Measurements from ENCODE around the gene KAT6B.

KAT6B gene

DNA sequence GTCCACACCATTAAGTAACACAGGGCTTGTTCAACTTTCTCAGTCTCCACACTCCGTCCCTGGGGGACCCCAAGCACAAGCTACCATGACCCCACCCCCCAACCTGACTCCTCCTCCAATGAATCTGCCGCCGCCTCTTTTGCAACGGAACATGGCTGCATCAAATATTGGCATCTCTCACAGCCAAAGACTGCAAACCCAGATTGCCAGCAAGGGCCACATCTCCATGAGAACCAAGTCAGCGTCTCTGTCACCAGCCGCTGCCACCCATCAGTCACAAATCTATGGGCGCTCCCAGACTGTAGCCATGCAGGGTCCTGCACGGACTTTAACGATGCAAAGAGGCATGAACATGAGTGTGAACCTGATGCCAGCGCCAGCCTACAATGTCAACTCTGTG lies 204.0 kb downstream of the KAT6B start:
- no peak for DNase-seq
- in situ Hi-C loops (cut with HindIII; ENCODE audit: low pct_ligation_motif_present, low pct_unique_long_range_greater_than_20kb, low sequenced_read_pairs) = no loop called here

DNA sequence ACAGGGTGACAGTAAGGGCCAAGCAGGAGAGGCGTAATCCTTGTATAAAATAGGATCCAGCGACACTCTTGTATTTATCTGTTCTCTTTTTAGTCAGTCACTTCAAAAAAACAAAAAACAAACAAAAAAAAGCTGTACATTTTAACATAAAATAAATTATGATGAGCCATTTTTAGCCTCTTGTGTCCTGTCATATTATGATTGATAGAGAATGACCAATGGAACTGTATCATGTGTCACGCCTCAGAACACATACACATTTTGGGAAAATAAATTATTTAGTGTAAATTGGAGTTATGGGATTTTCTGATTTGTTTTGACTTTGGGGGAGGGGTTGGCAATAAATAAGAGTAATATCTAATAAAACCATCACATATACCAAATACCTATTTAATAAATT lies 205.7 kb downstream of the KAT6B start:
- no peak for DNase-seq
- in situ Hi-C loops (cut with HindIII; ENCODE audit: low pct_ligation_motif_present, low pct_unique_long_range_greater_than_20kb, low sequenced_read_pairs) = no loop called here

DNA sequence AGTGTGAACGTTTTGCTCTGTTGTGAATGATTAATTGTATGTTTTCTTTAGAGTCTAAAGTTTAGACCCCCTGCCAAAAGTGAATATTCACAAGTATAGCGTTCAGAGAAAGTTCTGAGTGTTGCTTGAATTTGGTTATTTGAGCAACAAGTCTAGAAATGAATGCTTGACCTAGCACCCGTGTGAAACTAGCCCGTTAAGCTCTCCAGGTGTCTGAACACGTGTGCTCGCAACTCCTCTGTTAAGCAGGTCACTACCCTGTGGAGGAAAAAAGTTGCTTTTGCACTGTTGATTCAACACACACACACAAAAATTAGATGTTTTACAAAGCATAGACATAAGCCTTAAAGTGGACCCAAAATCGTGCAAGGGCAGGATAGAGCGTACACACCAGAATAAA lies 206.4 kb downstream of the KAT6B start:
- in situ Hi-C loops (cut with HindIII; ENCODE audit: low pct_ligation_motif_present, low pct_unique_long_range_greater_than_20kb, low sequenced_read_pairs) = no loop called here
- DNase-seq = no peak

DNA sequence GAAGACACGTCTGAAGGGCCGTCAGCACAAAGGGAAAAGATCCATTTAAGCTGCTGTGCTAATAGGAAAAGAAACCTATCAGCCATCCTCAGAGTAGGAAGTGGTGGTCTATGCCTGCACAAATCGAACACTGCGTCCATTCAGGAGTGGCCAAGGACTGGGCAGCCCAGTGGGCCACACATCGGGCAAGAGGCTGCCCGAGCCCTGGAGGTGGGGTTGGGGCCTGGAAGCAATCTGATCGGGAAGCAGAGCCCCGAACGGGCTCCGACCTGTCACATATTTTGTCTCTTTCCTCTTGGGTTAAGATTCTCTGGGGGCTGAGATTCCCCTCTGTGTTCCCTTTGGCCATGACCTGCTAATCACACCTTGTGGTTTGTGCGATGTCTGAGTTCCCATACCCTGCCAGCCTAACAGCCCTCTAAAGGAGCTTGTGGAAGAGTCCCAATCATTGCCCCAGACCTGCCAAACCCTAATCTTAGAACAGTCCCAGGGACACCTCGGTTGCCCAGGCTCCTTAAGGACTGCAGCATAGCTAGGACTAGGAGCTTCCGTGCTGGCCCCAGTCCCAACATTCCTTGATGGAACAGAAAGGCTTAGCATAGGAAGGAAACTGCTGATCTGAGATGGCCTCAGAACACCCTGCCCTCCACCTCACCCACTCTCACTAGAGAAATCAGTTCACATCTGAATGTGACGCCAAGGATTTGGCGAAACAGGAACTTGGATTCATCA lies 207.2 kb downstream of the KAT6B start:
- in situ Hi-C loops (cut with HindIII; ENCODE audit: low pct_ligation_motif_present, low pct_unique_long_range_greater_than_20kb, low sequenced_read_pairs) = no loop called here
- DNase-seq = no peak

DNA sequence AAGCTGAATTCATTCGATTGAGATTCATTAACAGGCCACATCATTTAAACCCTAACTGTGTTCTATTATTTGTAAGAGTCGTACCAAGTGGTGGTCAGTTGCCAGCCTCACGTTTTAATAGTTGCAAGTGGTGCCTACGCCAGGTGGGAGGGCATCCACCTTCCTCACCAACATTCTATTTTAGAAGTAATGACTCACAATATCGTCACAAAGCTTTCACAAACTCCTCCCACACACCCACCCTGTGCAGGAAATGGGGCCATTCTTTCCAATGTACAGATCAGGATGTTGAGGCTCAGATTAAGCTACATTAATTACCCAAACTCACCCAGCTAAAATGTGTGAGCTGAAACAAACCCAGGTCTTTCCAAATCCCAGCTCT lies 207.7 kb downstream of the KAT6B start:
- in situ Hi-C loops (cut with HindIII; ENCODE audit: low pct_ligation_motif_present, low pct_unique_long_range_greater_than_20kb, low sequenced_read_pairs) = no loop called here
- DNase-seq = no peak

DNA sequence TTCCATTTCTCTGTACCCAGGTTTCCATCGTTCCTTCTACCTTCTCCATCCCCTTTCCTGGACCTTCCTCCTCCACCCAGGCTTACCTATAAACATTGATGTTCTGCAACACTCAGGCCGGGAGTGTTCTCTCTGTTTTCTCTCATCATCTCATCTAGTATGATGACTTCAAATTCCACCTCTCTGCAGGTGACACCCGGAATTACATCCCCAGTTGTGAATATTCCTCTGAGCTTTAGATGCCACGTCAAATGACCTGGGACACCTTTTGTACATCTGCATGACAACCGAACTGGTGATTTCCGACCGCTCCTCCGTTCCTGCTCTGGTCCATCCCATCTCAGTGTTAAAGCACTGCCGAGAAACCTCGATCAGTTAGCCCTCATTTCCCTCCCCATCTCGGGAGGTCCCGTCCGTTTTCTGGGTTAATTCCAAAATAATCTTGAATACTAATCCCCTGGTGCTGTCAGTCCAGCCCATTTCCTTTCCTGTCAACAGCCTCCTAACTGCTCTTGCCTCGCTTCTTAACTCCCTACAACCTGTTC lies 208.4 kb downstream of the KAT6B start:
- no peak for DNase-seq
- in situ Hi-C loops (cut with HindIII; ENCODE audit: low pct_ligation_motif_present, low pct_unique_long_range_greater_than_20kb, low sequenced_read_pairs) = no loop called here

DNA sequence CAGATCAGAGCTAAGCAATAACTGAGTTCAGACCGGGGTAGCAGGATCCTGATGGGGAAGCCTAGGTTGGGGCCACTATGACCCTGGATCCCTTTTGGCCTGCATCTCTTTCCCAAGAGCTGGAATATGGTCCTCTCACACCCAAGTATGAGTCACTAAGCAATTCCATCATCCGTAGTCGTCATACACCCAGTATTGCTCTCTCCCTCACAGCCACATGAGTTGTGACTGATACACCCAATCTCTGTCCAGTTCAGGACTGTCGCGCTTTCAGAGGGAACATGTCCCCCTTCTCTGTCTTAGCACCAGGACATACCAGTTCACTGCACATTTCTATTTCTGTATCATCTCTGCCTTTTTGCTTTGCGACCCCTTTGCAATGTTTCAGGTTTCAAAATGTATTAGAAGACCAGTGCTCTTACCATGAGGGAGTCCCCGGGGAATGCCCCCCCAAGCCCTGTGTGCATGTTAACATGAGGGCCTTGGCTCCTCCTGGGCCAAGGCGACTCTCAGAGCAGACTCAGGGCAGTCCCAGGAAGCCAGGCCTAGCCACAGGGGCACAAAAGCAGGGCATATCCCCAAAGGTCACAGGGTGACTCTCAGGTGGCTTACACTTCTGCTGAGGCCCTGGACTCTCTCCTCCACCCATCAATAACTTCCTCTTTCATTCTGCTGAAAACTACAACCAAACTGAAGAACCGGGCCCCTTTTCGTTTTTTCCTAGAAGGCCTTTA lies 209.7 kb downstream of the KAT6B start:
- DNase-seq = no peak
- in situ Hi-C loops (cut with HindIII; ENCODE audit: low pct_ligation_motif_present, low pct_unique_long_range_greater_than_20kb, low sequenced_read_pairs) = no loop called here

DNA sequence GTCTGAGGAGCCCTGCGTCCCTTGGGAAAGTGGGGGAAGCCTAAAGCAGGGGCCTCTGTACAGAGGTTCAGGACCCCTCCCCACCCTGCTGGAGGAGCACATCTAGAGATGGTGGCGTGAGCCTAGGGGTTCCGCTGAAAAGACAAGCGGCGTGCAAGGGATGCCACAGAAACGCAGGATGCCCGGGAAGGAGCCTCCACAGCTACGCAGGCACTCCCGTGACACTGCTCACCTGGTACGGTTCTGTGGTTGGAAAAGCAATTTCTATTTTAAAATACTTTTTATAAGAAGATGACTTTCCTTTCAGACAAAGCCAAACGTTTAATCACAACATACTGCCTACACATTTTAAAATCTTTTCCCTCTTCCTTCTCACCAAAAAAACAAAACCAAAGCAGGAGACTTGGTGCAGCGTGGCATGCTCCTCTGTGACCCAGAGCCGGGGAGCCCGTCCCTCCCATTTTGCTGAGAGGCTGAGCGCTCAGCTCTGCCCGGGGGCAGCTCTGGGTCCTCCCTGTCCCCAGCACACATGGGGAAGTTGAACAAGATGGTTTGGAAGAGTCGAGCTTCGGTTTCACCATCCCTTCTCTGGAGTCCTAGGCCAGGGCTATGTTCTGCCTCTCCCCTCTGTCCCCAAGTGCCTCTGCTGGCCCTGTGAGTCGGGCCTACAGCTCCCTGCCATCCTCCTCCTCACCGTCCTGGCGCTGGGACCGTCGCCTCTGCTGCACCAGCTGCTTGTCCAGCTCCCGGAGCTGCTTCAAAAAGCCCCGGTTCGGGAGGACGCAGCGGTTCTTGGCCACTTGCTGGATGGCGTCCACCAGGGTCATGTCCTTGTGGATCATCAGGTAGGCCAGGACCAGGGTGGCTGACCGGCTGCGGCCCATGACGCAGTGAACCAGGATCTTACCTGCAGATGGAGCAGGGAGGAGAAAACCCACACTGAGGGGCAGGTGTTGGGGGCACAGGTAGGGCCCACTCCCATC lies 211.1 kb downstream of the KAT6B start:
- no peak for DNase-seq
- in situ Hi-C loops (cut with HindIII; ENCODE audit: low pct_ligation_motif_present, low pct_unique_long_range_greater_than_20kb, low sequenced_read_pairs) = no loop called here

DNA sequence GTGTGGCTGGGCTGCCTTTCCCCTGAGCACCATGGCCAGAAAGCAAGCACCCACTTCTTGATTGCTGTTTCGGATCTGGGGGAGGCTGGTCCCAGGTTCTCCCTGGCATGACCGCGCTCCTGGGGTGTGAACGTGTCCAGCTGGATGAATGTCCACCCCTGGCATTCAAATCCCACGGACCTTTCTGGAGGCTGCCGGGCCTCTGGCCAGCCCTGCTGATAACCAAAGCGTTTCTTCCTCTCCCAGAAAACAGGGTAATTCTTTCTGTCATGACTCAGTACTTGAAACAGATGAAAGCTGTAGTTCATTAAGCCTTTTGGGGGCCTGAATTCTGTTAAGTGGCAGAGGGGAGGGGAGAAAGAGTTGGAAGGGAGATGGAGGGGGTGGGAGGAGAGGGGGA lies 211.9 kb downstream of the KAT6B start:
- in situ Hi-C loops (cut with HindIII; ENCODE audit: low pct_ligation_motif_present, low pct_unique_long_range_greater_than_20kb, low sequenced_read_pairs) = no loop called here
- no peak for DNase-seq

DNA sequence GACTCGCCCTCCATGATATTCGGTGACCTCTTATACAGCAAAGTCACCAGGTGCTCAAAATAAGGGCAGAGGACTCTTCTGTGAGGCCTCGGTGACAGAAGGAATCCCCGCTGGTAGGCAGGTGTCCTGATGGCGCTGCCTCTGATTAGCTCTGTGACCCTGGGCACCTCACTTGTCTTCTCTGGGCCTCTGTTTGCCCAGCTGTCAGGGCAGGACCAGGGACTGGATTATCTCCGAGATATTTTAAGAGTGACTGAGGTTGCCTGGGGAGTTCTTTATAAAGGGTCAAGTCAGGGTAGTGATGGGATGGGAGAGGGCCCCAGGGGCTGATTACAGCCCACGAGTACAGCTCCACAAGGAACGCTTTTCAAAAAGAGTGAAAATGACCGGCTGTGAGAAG lies 214.2 kb downstream of the KAT6B start:
- in situ Hi-C loops (cut with HindIII; ENCODE audit: low pct_ligation_motif_present, low pct_unique_long_range_greater_than_20kb, low sequenced_read_pairs) = no loop called here
- no peak for DNase-seq

DNA sequence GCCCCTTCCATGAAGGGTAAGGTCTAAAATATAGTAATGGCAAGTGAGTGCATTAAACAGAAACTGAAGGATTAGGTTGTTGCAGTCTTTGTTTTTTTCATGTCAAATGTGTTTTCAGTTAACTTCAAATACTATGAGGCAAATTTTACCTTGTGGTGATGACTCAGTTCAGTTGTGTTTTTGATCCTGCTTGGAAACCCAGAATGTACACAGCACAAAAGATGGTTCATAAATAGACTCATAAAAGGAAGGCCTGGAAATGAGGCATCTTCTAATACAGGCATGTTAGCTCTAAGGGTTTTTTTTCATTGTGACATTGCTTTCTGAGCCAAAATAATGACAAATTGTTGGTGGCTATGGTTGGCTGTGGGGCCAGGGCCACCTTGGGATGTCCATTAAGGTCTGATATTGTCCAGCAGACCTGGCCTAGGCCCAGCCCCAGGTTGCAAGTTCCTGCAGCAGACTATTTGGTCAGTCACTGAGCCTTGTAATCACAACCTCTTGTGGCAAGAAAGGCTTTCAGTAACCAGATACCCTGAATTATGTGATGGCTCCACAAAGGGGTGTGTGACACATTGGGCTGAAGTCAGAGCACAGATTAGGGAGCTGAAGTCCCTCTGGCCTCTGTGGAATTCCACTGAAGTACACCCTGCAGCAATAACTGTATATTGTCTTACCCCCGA lies 216.0 kb downstream of the KAT6B start:
- in situ Hi-C loops (cut with HindIII; ENCODE audit: low pct_ligation_motif_present, low pct_unique_long_range_greater_than_20kb, low sequenced_read_pairs) = no loop called here
- DNase-seq = no peak

DNA sequence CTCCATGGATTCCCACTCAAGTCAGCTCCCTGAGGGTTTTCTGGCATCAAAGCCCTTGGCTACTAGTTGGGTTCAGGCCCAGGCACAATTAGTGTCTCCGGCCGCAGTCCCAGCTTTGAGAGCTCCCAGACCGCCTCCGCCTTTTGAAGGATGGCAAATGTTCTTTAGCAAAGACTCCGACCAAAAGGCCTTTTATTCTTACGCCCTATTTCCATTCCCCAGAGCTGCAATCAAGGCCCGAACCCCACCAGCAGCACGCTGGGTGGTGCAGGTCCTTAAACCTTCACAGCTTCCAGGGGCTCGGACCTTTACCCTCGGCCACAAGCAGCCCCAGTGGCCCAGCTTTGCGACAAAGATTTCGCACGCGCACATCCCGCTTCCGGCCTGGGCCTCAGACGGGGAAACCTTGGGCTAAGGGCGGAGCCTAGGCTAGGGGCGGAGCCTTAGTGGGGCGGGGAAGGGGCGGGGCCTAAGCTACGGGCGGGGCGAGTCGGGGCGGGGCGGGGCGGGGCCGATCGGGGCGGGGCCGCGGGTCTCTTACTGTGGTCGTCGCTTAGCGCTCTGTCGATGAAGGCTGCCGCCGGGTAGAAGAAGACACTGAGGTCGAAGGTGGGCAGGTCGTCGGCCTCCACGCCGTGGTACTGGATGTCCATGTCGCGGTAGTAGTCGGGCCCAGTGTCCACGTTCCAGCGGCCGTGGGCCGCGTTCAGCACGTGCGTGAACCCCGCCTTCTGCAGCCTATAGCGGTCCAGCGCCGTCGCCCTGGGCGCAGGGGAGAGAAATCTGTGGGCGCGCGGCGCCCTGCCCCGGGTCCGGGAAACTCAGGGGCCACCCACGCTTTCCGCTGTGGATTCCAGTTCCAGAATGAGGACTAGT lies 217.1 kb downstream of the KAT6B start:
- DNase-seq = no peak
- in situ Hi-C loops (cut with HindIII; ENCODE audit: low pct_ligation_motif_present, low pct_unique_long_range_greater_than_20kb, low sequenced_read_pairs) = no loop called here

DNA sequence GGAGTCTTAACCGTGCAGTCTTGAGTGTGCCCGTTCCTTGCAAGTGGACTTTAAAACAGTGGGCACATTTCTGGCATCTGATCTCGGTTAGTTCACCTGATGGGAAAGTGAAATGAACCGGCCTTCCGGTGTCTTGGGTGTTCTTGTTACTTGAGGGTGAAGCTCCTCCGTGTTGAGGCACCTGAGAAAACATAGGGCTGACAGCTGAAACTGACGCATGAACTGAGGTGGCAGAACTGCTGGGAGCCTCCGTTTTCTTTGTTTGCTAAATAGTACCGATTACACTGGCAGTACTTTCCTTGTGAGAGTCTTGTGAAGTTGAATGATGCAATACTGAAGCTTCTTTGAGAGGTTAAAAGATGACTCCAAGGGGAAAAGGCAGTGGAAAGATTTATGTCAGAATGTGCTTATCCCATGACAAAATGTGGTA lies 222.3 kb downstream of the KAT6B start:
- in situ Hi-C loops (cut with HindIII; ENCODE audit: low pct_ligation_motif_present, low pct_unique_long_range_greater_than_20kb, low sequenced_read_pairs) = no loop called here
- no peak for DNase-seq

DNA sequence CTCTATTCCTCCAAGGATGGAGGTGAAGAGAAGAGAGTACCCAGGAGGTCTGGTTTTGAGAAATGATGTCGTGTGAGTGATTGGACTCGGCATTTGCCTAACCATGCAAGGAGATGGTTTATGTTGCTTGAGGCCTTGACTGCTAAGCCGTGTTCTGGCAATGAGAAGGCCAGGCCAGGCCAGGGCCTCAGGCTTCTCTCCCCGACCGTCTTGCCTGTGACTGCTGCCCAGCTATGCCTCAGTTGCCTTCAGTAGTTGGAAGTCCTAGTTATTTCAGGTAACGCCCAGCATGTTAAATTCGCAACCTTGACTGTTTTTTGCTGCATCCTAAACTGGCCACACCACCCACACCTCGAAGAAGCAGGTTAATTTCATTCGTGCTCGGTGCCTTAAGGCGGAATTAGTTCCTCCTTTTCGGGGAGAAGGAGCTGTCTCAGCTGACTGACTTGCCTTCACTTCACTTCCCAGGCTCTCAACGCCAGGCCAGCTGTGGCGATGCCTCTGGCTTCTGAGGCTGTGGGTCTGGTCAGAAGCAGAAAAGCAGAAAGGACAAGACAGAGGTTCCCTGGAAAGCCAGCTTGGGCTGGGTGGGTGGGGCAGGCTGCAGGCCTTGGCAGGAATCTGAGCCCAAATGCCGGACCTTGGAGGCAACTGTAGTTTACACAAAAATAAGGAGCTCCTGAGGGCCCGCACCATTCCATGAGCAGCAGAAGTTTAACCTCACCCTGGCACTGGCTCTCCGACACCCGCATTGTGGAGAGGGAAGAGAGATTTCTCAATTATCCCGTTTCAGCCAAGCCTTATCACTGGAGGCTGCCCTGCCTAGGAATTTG lies 223.1 kb downstream of the KAT6B start:
- DNase-seq = no peak
- in situ Hi-C loops (cut with HindIII; ENCODE audit: low pct_ligation_motif_present, low pct_unique_long_range_greater_than_20kb, low sequenced_read_pairs) = no loop called here

DNA sequence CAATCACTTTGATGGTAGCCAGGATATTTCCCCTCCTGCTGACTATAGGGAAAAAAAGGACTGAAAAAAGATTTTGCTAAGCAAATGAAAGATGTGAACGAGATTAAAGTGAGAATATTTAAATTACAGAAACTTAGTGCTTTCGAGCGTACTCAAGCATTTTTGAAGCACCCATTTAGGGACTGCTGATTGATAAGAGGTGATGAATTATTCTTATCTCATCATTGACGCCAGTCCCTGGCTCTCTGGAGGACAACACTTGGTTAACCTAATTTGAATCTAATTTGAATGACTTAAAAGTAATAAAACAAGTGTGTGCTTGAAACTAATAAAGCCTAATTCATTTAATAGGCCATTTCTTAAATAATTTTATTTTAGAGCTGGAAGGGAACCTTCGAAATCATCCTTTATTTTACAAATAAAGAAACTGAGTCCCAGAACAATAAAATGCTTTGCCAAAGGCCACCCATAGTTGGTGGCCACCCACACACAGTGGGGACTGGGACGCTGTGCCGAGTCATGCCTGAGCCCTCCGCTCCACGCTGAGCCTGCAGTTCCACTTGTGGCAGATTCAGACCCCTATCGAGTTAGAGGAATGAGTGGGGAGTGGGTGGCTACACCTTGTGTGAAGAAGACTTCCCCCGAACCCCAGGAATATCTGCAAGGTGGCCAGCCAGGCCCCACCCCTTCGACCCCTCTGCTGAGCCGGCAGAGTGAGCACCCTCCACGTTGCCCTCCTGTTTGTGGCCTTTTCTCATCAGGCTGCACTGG lies 223.9 kb downstream of the KAT6B start:
- DNase-seq = no peak
- in situ Hi-C loops (cut with HindIII; ENCODE audit: low pct_ligation_motif_present, low pct_unique_long_range_greater_than_20kb, low sequenced_read_pairs) = no loop called here

DNA sequence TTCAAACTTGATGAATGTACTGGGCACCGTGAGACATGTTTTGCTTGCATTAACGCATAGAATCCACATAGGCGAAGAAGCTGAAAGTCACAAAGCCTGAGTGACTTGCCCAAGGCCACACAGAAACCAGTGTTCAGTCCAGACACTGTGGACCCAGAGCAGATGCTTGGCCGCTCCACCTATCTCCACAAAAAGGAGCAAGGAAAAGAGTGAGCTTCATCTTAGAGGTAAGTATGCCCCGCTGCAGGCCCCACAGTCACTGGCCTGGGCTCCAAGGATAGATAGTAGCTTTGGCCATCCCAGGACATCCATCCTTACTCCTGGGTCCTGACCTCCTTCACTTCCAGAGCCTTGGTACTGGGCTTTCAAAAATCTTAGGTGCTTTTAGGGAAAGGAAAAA lies 224.9 kb downstream of the KAT6B start:
- DNase-seq = no peak
- in situ Hi-C loops (cut with HindIII; ENCODE audit: low pct_ligation_motif_present, low pct_unique_long_range_greater_than_20kb, low sequenced_read_pairs) = no loop called here

Data from ACHN (cell line).